SK-MEL-5 (cell line): ENCODE results near the gene SLC22A17. TPM values are rescaled to one million over a fixed set of nuclear protein-coding genes. Genes with fewer than 3 reads are reported as not detected.
A peak's percentile ranks its signal among the peaks of the same experiment; 100 is the strongest.

Source experiments
- DNase-seq: peaks from one replicate; pipeline ENCODE4 v3.0.0-alpha.2; 2016; ENCODE audit warnings: low read depth, low spot score
- in situ Hi-C: cut with HindIII; loops from 2 replicates; pipeline ENCODE4 v1.10.0; 2016; ENCODE audit warnings: low sequenced_read_pairs, high pct_unique_total_duplicates, low pct_unique_long_range_greater_than_20kb
- total RNA-seq: library from RNA; depleted of rRNA; stranded (reverse); fragments of >200 nt; shearing (Covaris generic); gene quantifications from 2 replicates; pipeline ENCODE4 v1.2.3, GENCODE V29; 2014

Gene SLC22A17
- total RNA-seq, 1 experiment from 2014 or later: 9.5 TPM

- no peak for DNase-seq
- in situ Hi-C loops: no loop called here
These were observed 17.5 kb upstream of the SLC22A17 start for GRCh38 chr14:23370221-23370620.

DNA sequence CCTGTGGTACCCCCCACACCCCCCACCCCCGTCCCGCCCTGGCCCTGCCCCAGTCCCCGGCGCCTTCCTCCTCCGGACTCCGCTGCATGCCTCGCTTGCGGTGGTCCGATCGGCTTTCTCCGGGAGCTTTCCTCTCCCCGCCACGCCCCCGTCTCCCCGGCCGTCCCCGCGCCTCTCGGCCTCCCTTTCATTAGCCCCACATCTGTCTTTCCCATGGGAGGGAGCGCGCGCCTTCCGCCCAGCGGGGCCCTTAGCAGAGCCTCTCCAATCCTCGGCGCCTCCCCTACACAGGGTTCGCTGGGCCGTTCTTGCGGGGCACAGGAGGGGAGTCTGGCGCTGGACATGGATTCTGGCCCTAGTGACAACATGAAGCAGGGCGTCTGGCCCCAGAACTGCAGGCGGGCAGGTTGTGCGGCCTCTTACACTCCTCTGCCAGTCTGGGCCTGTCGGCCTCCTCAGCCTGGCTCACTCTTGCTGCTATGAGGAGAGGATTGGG lies 13.8 kb upstream of the SLC22A17 start:
- DNase-seq: no peak
- in situ Hi-C loops: no loop called here

DNA sequence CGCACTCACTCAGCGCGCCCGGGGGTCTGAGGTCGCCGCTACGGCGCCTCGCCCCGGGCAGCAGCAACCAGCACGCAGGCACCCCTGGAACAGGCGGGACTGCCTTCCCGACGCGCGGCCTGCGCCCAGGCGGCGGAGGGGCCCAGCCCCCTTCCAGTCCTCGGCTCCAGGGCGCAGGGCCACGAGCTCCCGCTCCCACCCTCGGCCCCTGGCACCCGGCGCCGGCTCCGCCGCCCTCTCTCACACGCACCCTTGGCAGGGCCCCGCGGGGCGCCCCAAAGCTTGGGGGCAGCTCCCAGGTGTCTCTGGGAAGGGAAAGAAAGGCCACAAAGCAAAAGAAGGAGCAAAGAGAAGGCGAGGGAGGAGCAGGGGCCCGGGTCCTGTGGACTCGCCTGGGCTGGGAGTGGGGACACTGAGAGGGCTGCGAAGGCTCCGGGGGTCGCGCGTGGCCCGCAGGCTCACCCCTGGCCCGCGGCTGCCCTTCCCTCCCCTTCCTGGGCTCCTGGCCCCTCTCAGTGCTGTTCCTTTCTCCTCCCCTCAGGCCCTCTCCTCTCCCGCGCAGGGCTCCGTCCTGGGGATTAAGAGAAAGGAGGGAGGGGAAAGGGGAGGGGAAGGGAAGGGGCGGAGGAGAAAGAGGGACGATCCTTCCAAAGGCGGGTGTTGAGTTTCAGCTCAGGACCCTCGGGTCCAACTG lies 13.2 kb upstream of the SLC22A17 start:
- in situ Hi-C loops: no loop called here
- DNase-seq: no peak

GRCh38 chr14:23365036-23365731 lies 12.5 kb upstream of the SLC22A17 start, which contains the start of gene EFS:
EFS (minus strand) TSS chr14:23365172; CDS start chr14:23365025, 147 bp downstream.
- in situ Hi-C loops: no loop called here

DNA sequence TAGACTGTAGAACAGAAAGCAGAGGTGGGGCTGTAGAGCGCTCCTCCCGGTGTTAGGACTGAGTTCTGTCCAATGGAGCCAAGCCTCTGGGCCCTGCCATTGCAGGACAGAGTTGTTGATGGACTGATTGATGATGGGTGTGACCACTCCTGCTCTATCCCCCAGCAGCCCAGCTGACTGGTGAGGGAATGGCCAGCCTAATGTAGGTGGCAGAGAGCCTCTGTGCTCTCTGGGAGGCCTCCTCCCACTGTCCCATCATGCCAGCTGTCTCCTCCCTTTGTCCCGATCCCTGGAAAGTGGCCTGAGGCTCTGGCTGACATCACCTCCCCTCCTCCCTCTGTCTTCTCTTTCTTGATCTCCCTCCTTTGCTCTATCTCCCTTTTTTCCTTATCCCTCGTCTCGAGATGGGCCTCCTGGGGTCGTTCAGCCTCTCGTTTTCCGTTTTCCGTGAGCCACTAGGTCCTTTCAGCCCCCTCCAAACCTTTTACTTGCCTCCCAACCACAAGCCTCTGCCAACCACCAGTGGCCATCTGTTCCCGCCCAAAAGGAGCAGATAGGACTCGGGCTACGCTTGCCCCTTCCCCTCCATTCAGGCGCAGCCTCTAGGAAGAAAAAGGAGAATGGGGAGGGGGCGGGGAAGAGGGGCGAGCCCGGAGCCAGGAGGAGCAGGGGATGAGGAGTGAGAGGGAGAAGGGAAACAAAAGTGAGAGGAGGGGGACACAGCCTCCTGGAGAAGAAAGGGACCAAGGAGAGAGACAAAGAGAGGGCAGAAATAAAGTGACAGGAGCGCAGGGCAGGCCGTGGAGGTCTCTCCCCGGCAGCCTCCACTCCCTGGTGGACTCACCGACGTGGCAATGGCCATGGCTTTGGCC lies 11.7 kb upstream of the SLC22A17 start:
- DNase-seq: no peak
- in situ Hi-C loops: no loop called here

More at GRCh38 chr14:23365036-23365731, 12.5 kb upstream of the SLC22A17 start, which contains the start of gene EFS:
- no peak for DNase-seq

DNA sequence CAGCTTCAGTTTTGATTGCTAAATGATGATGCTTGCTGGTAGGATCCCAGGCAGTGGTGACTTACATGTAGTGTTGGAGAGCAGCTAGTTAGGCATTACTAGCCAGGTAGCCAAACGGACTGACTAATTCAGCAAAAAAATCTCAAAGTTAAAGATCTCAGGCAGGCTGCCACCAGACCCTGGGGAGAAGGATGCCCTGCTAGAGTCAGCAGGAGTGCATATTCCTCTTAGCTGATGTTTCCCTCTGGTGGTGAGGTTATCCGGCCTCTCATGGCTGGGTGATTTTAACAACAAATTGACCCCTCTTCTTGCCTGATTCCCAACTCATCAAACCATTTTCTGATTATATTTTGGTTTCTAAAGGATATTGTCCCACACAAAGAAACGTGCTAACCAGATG lies 9.5 kb upstream of the SLC22A17 start:
- in situ Hi-C loops: no loop called here
- peak; percentile 15 for DNase-seq

DNA sequence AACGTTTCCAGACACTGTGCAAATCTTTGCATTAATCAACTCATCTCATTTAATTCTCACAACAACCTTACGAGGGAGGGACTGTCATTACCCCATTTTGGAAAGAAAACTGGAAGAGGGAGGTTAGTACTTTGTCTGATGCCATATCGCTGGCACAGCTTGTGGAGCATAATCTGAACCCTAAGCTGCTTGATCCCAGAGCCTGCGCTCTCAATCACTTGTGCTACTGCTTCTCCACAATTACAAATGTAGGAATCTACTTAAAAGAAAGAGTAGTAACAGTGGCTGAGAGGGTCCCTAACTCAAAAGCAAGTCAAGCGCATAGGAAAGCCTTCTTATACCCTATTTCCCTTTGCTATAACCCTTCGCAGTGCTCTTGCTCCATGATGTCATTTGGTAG lies 9.1 kb upstream of the SLC22A17 start:
- DNase-seq: no peak
- in situ Hi-C loops: no loop called here

- in situ Hi-C loops: no loop called here
- no peak for DNase-seq
These were observed 8.6 kb upstream of the SLC22A17 start for GRCh38 chr14:23361320-23361719.

DNA sequence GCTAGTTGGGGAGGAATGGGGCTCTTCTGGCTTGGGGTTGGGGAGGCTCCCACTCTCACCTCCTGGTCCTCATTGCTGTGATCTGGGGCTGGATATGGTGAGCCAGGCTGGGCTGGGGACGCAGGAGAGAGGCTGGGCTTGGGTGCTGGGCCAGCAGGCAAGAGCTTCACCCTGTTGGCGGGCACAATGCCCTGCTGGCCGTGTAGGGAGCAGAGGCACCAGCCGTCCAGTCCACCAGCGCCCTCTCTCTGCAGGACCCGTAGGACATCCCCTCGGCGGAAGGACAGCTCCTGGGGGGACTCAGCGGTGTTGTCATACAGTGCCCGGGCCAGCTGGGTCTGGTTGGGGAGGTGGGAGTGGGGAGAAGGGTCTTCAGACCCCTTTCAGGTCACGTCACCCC lies 7.8 kb upstream of the SLC22A17 start:
- in situ Hi-C loops: no loop called here
- peak; percentile 61 for DNase-seq

GRCh38 chr14:23359722-23360447 lies 7.2 kb upstream of the SLC22A17 start:
- in situ Hi-C loops: no loop called here
- no peak for DNase-seq

- DNase-seq: no peak
- in situ Hi-C loops: no loop called here
These were observed 6.5 kb upstream of the SLC22A17 start for GRCh38 chr14:23359167-23359626.

DNA sequence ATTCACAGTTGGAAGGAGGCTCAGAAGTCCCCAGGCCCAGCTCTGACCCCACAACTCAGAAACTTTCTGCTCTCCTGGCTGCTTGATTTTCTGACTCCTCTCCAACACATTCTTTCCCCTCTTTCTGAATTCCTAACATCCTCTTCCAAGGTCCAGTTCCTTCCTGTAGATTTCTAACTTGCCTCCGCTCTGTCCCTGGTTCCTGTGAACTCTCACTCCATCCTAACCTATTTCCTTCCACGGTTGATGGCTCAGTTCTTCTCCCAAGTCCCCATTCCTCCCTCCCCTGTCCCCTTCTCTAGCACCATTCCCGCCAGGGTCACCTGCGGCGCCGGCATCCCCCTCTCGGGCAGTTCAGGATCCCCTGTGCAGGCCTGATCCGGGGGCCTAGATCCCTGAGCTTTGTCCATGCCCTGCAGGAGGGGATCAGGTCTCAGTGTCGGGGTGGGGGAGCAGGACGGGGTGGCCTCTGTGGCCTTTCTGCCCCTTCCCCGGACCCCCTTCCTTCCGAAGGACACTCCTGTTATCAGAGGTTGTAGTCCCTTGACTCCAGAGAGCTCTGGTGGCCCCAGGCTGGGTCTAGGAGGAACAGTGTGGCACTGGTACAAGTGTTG lies 6.0 kb upstream of the SLC22A17 start:
- no peak for DNase-seq
- in situ Hi-C loops: no loop called here

GRCh38 chr14:23358042-23358441 lies 5.4 kb upstream of the SLC22A17 start:
- in situ Hi-C loops: no loop called here
- DNase-seq: no peak

- DNase-seq: no peak
- in situ Hi-C loops: no loop called here
These were observed 4.6 kb upstream of the SLC22A17 start for GRCh38 chr14:23357261-23357660.

GRCh38 chr14:23356662-23357061 lies 4.0 kb upstream of the SLC22A17 start:
- no peak for DNase-seq
- in situ Hi-C loops: no loop called here

DNA sequence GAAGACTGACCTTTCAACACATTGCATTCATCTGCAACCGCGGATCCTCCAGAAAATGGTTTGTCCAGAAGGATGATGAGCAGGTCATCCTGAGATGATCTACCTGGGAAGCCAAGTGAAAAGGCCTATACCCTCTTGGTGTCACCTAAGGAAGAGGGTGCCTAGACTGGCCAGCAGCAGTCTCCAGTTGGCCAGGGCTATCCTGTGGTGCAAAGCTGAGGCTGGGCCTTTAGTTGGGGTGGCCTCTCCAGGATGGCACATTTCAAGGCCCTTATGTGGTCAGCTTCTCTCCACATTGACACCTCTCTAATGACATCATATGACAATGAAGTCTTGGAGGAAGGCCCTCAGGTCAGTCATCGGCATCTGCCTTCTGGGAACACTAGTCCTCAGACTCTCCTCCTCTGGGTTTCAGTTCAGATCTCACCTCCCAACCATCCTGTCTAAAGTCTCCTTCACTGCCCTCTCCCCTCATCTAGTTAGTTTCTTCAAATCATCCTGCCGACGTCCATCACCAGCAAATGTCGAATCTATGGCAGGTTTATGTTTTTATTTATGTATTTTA lies 3.3 kb upstream of the SLC22A17 start:
- DNase-seq: no peak
- in situ Hi-C loops: no loop called here

- in situ Hi-C loops: no loop called here
- DNase-seq: no peak
These were observed 2.3 kb upstream of the SLC22A17 start for GRCh38 chr14:23354990-23355389.
